K562 (cell line): ENCODE data around the gene MAP1A. TPM values are rescaled to one million over a fixed set of nuclear protein-coding genes. Genes with fewer than 3 reads are reported as not detected.
A peak's percentile ranks its signal among the peaks of the same experiment; 100 is the strongest.

ENCODE experiments used
- ARID1B ChIP-seq: fragments of 450-650 bp; IDR thresholded peaks from 2 replicates; pipeline ENCODE4 v1.6.1; 2016; ENCODE audit warnings: antibody characterized with exemption, mild to moderate bottlenecking, inconsistent platforms
- CREB1 ChIP-seq, 2 experiments: sonication (generic) in 1 of 2; formaldehyde crosslinking in 1 of 2; IDR thresholded peaks; 2 replicates each; pipeline versions ENCODE4 v1.6.1 to v1.8.0; 2012 to 2022; ENCODE audit warnings: inconsistent platforms in 1 of 2, mild to moderate bottlenecking in 1 of 2, missing genetic modification reagents in 1 of 2, moderate library complexity in 1 of 2
- DMBX1 ChIP-seq: fragments of 250-450 bp; sonication (Bioruptor Pico); IDR thresholded peaks from 2 replicates; pipeline ENCODE4 v1.8.0; 2022; ENCODE audit warnings: inconsistent platforms, mild to moderate bottlenecking, moderate library complexity, borderline replicate concordance
- E2F6 ChIP-seq, 2 experiments: IDR thresholded peaks; 2 replicates each; pipeline ENCODE4 v1.6.1; 2011; ENCODE audit warnings: borderline replicate concordance in 1 of 2, control low read depth in 1 of 2, low read depth in 1 of 2, low read length in 1 of 2, mild to moderate bottlenecking in 1 of 2, mixed read lengths in 1 of 2, moderate library complexity in 1 of 2; ENCODE audit not compliant: insufficient read depth in 1 of 2, insufficient read length in 1 of 2, poor library complexity in 1 of 2, severe bottlenecking in 1 of 2; ENCODE audit errors: extremely low read depth in 1 of 2
- ELF4 ChIP-seq: fragments of 450-650 bp; formaldehyde crosslinking; IDR thresholded peaks from 2 replicates; pipeline ENCODE4 v1.4.0; 2022; ENCODE audit warnings: missing genetic modification characterization
- GABPA ChIP-seq: fragments of 200-800 bp; sonication (Bioruptor generic); conservative IDR thresholded peaks from 2 replicates; pipeline ENCODE4 v1.6.1; 2016; ENCODE audit warnings: low read depth, missing genetic modification characterization, missing compliant biosample characterization
- PRPF4 ChIP-seq: fragments of 200-400 bp; formaldehyde crosslinking; IDR thresholded peaks from one replicate; pipeline ENCODE4 v1.6.1; 2017; ENCODE audit warnings: low read length, low read depth, mild to moderate bottlenecking; ENCODE audit not compliant: insufficient read depth, poor library complexity, severe bottlenecking
- SMARCE1 ChIP-seq: fragments of 450-650 bp; IDR thresholded peaks from 2 replicates; pipeline ENCODE4 v1.7.1; 2016; ENCODE audit warnings: mild to moderate bottlenecking
- SP1 ChIP-seq: sonication (generic); formaldehyde crosslinking; IDR thresholded peaks from 2 replicates; pipeline ENCODE4 v1.8.1; 2022; ENCODE audit warnings: mild to moderate bottlenecking, missing genetic modification reagents
- TBP ChIP-seq: optimal IDR thresholded peaks from 2 replicates; pipeline ENCODE3; 2011; ENCODE audit warnings: low read depth, low read length, improper control_type of control experiment
- ZNF121 ChIP-seq: sonication (generic); formaldehyde crosslinking; conservative IDR thresholded peaks from 2 replicates; pipeline ENCODE4 v1.8.0; 2022; ENCODE audit warnings: missing genetic modification reagents
- ZNF280B ChIP-seq: fragments of 250-450 bp; sonication (Bioruptor Pico); IDR thresholded peaks from 2 replicates; pipeline ENCODE4 v1.5.1; 2021; ENCODE audit warnings: mild to moderate bottlenecking
- ZNF311 ChIP-seq: fragments of 250-450 bp; sonication (Bioruptor Pico); IDR thresholded peaks from 2 replicates; pipeline ENCODE4 v1.4.0; 2020; ENCODE audit warnings: mild to moderate bottlenecking, moderate library complexity
- ZNF318 ChIP-seq, 2 experiments: fragments of 450-650 bp; IDR thresholded peaks; 2 replicates each; pipeline ENCODE4 v1.6.1; 2016; ENCODE audit warnings: mild to moderate bottlenecking in 2 of 2, borderline replicate concordance in 1 of 2, low read depth in 1 of 2, moderate library complexity in 1 of 2
- polyA plus RNA-seq, 8 experiments: library from polyadenylated mRNA; depleted of rRNA in 4 of 8; stranded (reverse) in 5 of 8; unstranded in 3 of 8; fragments of >200 nt; fragmentation: Nextera tagmentation in 2 of 8; fragmentation: Illumina TruSeq in 1 of 8; extraction: Ambion mirVana in 2 of 8; extraction: Trizol in 1 of 8; gene quantifications; 2 replicates each; pipeline versions ENCODE4 v1.2.1 to v1.2.3, GENCODE V29; 2011 to 2014; ENCODE audit warnings: inconsistent platforms in 1 of 8, missing spikeins in 1 of 8
- total RNA-seq, 7 experiments: library from RNA; depleted of rRNA in 6 of 7; stranded (reverse); fragments of >200 nt in 6 of 7; fragmentation: Illumina TruSeq in 2 of 7; extraction: Trizol in 2 of 7; gene quantifications; 2 replicates each; pipeline versions ENCODE4 v1.2.1 to v1.2.3, GENCODE V29; 2011 to 2021; ENCODE audit warnings: low replicate concordance in 1 of 7

Gene MAP1A
- total and polyA plus RNA-seq, 9 of the 15 experiments (the other 6 are each of a cell fraction or from before 2014, with no cell fraction given): 2.0 to 20.3 (median 7.3) TPM

DNA sequence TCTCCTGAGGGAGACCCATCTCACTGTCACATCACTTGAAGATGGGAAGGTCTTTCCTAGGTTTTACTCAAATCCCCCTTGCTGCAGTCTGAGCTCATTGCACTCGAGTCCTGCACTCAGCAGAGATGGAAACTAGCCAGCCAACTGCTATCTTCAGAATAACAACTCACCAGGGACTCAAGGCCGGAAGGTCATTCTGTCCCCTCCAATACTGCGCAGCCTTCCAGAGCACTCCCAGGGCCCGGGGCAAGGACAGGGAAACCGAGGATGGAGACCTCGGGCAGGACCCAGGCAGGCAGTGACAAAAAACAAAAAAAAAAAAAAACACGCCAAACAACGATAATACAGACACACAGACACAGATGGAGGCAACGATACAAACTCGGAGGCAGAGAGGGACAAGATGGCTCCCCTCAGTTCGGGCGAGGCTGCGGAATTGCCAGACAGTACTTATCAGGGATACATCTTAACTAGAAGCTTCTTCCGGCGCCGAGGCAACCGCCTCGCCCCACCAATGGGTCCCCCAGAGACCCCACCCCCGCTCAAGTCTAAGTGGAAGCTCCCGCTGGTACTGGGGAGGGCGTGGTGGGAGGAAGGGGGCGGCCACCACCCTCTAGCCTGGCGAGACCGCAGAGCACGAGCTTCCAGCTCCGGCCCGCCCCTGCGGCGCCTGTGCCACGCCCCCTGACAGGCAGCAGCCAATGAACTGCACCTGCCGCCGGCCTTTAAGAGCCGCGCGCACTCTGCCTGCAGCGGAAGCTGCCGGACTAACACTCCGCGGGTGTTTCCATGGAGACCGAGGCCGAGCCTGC lies 7.0 kb upstream of the MAP1A start (continued):
- TF ChIP-seq ZNF318 (IDR thresholded peaks at IDR 0.05; ENCODE audit: borderline replicate concordance in 1 of 2, low read depth in 1 of 2) (peak in 1 of 2 experiments; percentile 65; a peak in 1 of 4 replicates), GABPA (tag) (peak; percentile 82), ZNF280B (no peak), ZNF311 (CRISPR knock-in tag) (no peak), ARID1B (peak; percentile 63), SMARCE1 (peak; percentile 78), ZNF121 (CRISPR knock-in tag) (no peak), E2F6 (IDR thresholded peaks at IDR 0.05; ENCODE audit: borderline replicate concordance in 1 of 2, extremely low read depth in 1 of 2, insufficient read depth in 1 of 2, insufficient read length in 1 of 2, low read depth in 1 of 2, low read length in 1 of 2, poor library complexity in 1 of 2, severe bottlenecking in 1 of 2) (peak; percentile 56 to 70), SP1 (CRISPR knock-in tag) (peak; percentile 71), ELF4 (CRISPR knock-in tag) (0 out of 2 replicates have a peak, but pooled peaks have one; percentile 50), DMBX1 (CRISPR knock-in tag) (peak; percentile 69; the same call in 1 of the 2 replicates), TBP (peak; percentile 43), CREB1 (IDR thresholded peaks at IDR 0.05) (0 out of 2 replicates have a peak, but pooled peaks have one; percentile 5), CREB1 (CRISPR knock-in tag; IDR thresholded peaks at IDR 0.05) (peak; percentile 36; the same call in 1 of the 2 replicates), PRPF4 (no peak)
